PC-9 (cell line): ENCODE measurements around the gene NSF.
"Not testable (repeated sequence)": the region's sequence is repeated elsewhere in the genome, so short reads cannot be mapped to it uniquely, and the experiment has no call there.

Experiments
- EZH2 ChIP-seq: fragments of 200-600 bp; sonication (generic); IDR thresholded peaks from 2 replicates; pipeline ENCODE4 v1.8.0; 2017; ENCODE audit warnings: antibody characterized with exemption, low read depth
- TF ChIP-seq, protein P1 (sequence below): fragments of 200-600 bp; sonication (generic); conservative IDR thresholded peaks from 2 replicates; pipeline ENCODE4 v1.6.1; 2017; ENCODE audit warnings: mixed run types, antibody characterized with exemption, mild to moderate bottlenecking, moderate library complexity

DNA sequence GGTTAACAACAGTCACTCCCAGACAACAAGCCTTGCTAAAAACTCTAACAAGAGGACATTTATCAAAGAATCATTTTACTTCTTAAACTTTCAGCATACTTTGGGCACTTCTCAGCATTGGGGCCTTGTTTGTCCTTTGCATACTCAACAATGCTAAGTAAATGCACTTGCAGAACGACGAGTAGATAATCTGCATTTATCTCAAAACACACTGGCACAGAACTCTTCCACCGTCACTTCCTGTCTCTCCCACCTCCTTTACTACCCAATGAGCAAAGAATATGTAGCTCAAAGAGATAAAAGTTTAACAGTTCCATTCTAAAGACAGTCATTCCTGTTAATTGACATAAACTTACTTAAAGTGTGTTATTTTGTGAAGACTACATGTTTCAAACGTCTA is 69.2 kb downstream of the NSF start:
- TF ChIP-seq, protein P1, sequence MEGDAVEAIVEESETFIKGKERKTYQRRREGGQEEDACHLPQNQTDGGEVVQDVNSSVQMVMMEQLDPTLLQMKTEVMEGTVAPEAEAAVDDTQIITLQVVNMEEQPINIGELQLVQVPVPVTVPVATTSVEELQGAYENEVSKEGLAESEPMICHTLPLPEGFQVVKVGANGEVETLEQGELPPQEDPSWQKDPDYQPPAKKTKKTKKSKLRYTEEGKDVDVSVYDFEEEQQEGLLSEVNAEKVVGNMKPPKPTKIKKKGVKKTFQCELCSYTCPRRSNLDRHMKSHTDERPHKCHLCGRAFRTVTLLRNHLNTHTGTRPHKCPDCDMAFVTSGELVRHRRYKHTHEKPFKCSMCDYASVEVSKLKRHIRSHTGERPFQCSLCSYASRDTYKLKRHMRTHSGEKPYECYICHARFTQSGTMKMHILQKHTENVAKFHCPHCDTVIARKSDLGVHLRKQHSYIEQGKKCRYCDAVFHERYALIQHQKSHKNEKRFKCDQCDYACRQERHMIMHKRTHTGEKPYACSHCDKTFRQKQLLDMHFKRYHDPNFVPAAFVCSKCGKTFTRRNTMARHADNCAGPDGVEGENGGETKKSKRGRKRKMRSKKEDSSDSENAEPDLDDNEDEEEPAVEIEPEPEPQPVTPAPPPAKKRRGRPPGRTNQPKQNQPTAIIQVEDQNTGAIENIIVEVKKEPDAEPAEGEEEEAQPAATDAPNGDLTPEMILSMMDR, result not testable (repeated sequence)
- TF ChIP-seq EZH2, result not testable (repeated sequence)
